Activated naive CD4-positive, alpha-beta T cell treated with anti-CD3 and anti-CD28 coated beads, Interleukin-2, amount 50 U/mL, for 72 hours (primary cell): ENCODE measurements around the gene RC3H1. TPM values are rescaled to one million over a fixed set of nuclear protein-coding genes. Genes with fewer than 3 reads are reported as not detected.
"Not testable (repeated sequence)": the region's sequence is repeated elsewhere in the genome, so short reads cannot be mapped to it uniquely, and the experiment has no call there.

Experiments
- ATAC-seq, 2 donors: fragments of 150-1000 bp; cut with Tn5 transposase; 2 replicates each; pipeline ENCODE4 v1.10.0; 2021; ENCODE audit warnings: mild to moderate bottlenecking in 2 of 2, moderate library complexity in 2 of 2
- DNase-seq, 2 donors: peaks; one replicate each; pipeline ENCODE4 v3.0.0; 2021 to 2022; ENCODE audit warnings: low spot score in 2 of 2
- H3K27ac Mint-ChIP-seq, 2 donors: one replicate each; pipeline ENCODE4 v1.8.0; 2022; ENCODE audit warnings: mild to moderate bottlenecking in 2 of 2, mixed read lengths in 2 of 2
- H3K36me3 Mint-ChIP-seq, 2 donors: one replicate each; pipeline ENCODE4 v1.8.0; 2022; ENCODE audit warnings: mixed read lengths in 2 of 2
- H3K9me3 Mint-ChIP-seq, 2 donors: one replicate each; pipeline ENCODE4 v1.8.0; 2022; ENCODE audit warnings: mixed read lengths in 2 of 2
- total RNA-seq, 2 donors: library from RNA; stranded (reverse); gene quantifications; one replicate each; pipeline ENCODE4 v1.2.3, GENCODE V29; 2022

RC3H1 gene
- total RNA-seq, 2 donors from 2014 or later = 27.4 to 50.1 TPM

DNA sequence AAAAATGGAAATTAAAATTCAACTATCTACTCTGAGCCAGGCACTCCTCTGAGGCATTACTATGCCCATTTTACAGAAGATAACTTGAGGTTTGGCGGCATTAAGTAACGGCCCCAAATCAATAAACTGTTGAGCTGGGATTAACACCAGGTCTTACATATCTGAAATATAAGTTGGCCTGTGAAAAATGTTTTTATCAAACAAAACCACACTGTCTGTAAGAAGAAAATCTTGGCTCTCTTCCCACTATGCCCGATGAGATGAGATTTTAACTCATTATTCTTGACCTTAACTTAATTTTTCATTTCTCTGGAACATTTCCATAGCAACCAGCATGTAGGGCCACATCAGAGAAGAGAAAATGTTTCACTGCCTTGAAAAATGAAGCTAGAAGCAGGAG, 21.8 kb downstream of the RC3H1 start:
- no peak for DNase-seq
- no peak for ATAC-seq
- Mint-ChIP-seq H3K9me3 (no peaks in the 10 kb centered on the region), H3K27ac (no peak overlapping the region), H3K36me3 (no peaks in the 10 kb centered on the region)

DNA sequence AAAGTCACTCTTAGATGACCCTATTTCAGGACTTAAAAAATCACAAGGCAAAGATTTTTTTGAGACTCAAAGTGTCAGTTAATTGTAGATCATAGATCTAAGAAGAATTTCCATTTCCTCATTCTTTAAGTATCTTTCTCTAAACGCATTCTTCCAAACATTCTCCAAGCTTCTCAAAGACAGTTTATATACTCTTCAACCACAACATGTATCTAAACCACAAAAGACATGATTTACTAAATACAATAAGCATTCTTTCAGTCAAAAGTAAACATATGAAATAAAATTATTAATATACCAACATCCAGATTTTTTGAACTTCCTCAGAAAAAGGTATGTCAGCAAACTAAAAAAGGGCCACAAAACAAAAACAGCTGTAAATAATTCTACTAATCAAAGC, 24.4 kb downstream of the RC3H1 start:
- ATAC-seq (no peak), DNase-seq (no peak)
- no peaks in the 10 kb centered on the region for H3K36me3 Mint-ChIP-seq
- no peaks in the 10 kb centered on the region for H3K9me3 Mint-ChIP-seq
- no peak overlapping the region for H3K27ac Mint-ChIP-seq

DNA sequence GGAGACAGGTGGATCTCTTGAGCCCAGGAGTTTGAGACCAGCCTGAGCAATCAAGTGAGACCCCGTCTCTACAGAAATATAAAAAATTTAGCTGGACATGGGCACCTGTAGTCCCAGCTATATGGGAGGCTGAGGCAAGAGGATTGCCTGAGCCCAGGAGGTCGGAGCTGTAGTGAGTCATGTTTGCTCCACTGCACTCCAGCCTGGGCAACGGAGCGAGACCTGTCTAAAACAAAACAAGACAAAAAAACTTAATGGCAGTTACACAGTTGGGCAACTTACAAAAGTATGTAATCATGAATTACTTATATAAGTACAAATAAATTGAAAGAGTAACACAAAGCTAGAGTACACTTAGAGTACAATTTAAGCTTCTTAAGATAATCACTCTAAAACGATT, 25.2 kb downstream of the RC3H1 start:
- Mint-ChIP-seq H3K9me3 (no peaks in the 10 kb centered on the region), H3K27ac (peak overlapping the region in 1 of 2 donors; percentile 55), H3K36me3 (peaks cover 5 to 7% of the 10 kb centered on the region in 2 donors)
- no peak for ATAC-seq
- no peak for DNase-seq

DNA sequence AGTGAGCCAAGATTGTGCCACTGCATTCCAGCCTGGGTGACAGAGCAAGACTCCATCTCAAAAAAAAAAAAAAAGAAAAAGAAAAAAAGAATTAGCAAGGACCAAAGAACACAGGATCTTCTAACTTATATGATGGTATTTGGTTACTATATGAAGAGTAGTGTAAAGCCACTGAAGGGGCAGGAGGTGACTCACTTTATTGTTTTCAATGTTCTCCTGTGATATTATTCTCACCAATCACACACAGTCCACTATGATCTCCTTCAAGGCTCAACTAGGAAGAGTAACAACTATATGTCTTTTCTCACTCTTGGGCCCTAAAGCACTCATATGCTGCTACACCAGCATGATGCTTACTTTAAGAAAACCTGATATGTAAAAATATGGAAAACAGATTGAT, 26.7 kb downstream of the RC3H1 start:
- ATAC-seq (peak; percentile 90 to 92), DNase-seq (no peak)
- Mint-ChIP-seq H3K36me3 (peaks cover 5 to 7% of the 10 kb centered on the region in 2 donors), H3K9me3 (no peaks in the 10 kb centered on the region), H3K27ac (peak overlapping the region; percentile 24 to 61)

DNA sequence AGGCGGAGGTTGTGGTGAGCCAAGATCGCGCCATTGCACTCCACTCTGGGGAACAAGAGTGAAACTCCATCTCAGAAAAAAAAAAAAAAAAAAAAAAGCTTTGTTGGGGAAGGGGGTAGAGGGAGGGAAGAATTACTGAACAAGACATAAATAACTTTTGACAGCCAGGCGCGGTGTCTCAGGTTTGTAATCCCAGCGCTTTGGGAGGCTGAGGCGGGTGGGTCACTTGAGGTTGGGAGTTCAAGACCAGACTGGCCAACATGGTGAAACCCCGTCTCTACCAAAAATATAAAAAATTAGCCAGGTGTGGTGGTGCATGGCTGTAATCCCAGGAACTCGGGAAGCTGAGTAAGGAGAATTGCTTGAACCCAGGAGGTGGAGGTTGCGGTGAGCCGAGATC, 28.2 kb downstream of the RC3H1 start:
- not testable (repeated sequence) for H3K9me3 Mint-ChIP-seq, ATAC-seq, H3K27ac Mint-ChIP-seq, H3K36me3 Mint-ChIP-seq, DNase-seq

DNA sequence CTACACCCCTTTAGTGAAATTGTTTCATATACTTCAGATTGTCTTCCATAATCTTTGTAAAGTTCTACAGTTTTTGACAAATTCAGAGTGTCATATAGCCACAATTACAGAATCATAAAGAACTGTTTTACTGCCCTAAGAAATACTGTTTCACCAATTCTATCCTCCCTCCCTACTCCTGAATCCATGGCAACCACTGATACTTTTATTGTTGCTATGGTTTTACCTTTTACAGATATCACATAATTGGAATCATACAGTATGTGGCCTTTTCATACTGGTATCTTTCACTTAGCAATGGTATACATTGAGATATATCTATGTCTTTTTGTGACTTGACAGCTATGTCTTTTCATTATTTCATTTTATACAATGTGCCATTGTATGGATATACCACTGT, 34.1 kb downstream of the RC3H1 start:
- Mint-ChIP-seq H3K27ac (no peak overlapping the region), H3K9me3 (no peaks in the 10 kb centered on the region), H3K36me3 (peaks cover 5 to 11% of the 10 kb centered on the region in 2 donors)
- ATAC-seq (no peak), DNase-seq (no peak)

DNA sequence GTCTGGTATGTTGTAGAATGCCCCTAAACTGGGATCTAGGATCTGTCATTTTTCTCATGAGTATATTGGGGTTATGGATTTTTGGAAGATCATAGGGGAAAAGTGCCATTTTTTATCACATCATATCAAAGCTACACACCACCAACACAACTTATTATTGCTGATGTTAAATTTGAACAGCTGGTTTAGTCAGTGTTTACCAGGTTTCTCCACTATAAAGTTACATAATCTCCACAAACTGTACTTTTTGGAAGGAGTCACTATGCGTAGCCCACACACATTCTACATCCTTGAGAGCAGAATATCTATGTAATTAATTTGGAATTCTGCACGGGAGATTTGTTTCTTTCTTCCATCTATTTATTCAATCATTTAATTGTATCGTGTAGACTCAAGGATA, 35.2 kb downstream of the RC3H1 start:
- peaks cover 0 to 5% of the 10 kb centered on the region in 2 donors for H3K36me3 Mint-ChIP-seq
- no peaks in the 10 kb centered on the region for H3K9me3 Mint-ChIP-seq
- H3K27ac Mint-ChIP-seq = peak overlapping the region in 1 of 2 donors; percentile 34

DNA sequence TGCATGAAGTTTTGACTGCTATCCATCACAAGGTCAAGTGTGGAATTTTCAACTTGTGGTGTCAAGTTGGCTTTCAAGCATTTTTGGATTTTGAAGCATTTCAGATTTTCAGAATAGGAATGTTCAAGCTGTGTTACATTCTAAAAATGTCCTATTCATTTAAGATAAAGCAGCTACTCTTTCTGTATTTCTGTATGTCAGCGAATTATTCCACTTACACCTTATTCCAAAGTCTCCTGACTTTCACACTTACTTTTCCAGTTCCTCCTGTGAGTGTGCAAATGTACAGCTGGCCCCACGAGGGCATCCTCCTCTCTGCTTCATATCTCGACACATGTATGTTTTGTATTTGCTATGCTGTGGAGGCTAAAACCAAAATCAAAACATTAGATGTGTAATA, 51.9 kb downstream of the RC3H1 start:
- Mint-ChIP-seq H3K9me3 (no peaks in the 10 kb centered on the region), H3K36me3 (peaks cover 0 to 5% of the 10 kb centered on the region in 2 donors), H3K27ac (peak overlapping the region in 1 of 2 donors; percentile 45)
- ATAC-seq = no peak
- DNase-seq = no peak

More for the DNA sequence above, 35.2 kb downstream of the RC3H1 start:
- DNase-seq (no peak), ATAC-seq (no peak)

DNA sequence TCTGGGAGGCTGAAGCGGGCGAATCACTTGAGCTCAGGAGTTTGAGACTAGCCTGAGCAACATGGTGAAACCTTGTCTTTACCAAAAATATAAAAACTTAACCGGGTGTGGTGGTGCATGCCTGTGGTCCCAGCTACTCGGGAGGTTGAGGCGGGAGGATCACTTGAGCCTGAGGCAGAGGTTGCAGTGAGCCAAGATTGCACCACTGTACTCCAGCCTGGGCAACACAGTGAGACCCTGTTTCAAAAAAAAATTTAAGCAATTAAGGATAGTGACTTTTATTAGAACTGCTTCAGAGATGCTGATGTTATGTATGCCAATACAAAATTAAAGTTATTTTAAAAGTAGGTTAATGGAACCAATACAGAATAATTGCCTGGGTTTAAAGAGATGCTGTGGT, 56.3 kb downstream of the RC3H1 start:
- peaks cover 7 to 15% of the 10 kb centered on the region in 2 donors for H3K36me3 Mint-ChIP-seq
- not testable (repeated sequence) for ATAC-seq, DNase-seq, H3K27ac Mint-ChIP-seq, H3K9me3 Mint-ChIP-seq

DNA sequence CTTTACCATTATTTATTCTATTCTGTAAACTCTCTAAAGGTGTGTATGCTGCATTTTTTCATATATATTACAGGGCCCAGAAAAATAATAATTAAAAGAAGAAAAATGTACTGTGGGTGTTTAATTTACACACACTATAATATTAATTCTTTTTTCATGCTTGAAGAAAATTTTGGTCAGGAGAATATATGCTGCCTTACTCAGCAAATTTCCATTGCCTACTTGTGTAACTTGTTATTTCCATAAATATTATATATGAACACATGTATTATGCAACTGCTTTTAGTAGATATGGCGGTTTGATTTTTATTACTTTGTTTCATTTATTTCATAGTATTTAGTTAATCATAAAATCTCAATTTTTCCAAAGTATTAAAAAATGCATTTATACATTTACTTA, 58.7 kb downstream of the RC3H1 start:
- DNase-seq (no peak), ATAC-seq (no peak)
- no peak overlapping the region for H3K27ac Mint-ChIP-seq
- H3K9me3 Mint-ChIP-seq = no peaks in the 10 kb centered on the region
- peaks cover 13 to 21% of the 10 kb centered on the region in 2 donors for H3K36me3 Mint-ChIP-seq

DNA sequence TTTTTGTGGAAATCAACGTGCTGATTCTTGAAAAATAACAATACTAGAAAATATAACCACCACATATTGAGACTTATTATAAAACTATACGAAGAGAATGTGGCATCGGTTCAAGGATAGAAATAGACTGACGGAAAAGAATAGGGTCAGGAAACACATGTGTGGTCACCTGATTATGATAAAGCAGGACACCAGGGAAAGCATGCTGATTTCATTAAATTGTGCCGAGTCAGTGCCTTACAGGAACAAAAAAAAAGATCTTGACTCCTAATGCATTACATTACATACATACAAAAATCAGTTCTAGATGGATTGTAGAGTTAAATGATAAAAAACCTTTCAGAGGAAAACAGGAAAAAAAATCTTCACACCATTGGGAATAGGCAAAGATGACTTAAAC, 61.5 kb downstream of the RC3H1 start:
- ATAC-seq = no peak
- H3K9me3 Mint-ChIP-seq = no peaks in the 10 kb centered on the region
- H3K27ac Mint-ChIP-seq = no peak overlapping the region
- DNase-seq = no peak
- H3K36me3 Mint-ChIP-seq = peaks cover 13 to 21% of the 10 kb centered on the region in 2 donors

DNA sequence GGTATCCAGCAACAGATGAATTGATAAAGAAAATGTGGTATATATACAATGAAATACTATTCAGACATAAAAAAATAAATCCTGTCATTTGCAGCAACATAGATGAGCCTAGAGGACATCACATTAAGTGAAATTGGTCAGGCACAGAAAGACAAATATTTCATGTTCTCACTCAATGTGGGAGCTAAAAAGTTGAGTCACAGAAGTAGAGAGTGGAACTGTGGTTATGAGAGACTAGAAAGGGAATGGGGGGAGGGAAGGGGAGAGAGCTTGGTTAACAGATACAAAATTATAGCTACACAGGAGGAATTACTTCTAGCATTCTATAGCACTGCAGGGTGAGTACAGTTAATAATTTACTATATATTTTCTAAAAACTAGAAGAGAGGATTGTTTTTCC, 68.0 kb downstream of the RC3H1 start:
- no peaks in the 10 kb centered on the region for H3K9me3 Mint-ChIP-seq
- ATAC-seq = peak; percentile 68 to 85
- no peak overlapping the region for H3K27ac Mint-ChIP-seq

DNA sequence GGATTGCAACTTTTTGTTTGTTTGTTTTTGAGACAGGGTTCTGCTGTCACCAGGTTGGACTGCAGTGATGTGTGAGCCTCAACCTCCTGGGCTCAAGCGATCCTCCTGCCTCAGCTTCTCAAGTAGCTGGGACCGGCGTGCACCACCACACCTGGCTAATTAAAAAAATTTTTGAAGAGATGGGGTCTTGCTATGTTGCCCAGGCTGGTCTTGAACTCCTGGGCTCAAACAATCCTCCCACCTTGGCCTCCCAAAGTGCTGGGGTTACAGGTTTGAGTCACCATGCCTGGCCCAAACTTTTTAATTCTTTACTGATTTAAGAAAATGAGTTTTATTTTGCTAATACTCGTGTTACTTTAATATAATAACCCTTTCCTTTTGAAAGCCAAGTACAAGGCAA, 73.6 kb downstream of the RC3H1 start:
- H3K27ac Mint-ChIP-seq = no peak overlapping the region
- H3K9me3 Mint-ChIP-seq = no peaks in the 10 kb centered on the region
- peaks cover 0 to under 1% of the 10 kb centered on the region in 2 donors for H3K36me3 Mint-ChIP-seq
- no peak for DNase-seq
- ATAC-seq = no peak

More for the DNA sequence above, 68.0 kb downstream of the RC3H1 start:
- peaks cover 0 to 6% of the 10 kb centered on the region in 2 donors for H3K36me3 Mint-ChIP-seq
- DNase-seq = no peak

DNA sequence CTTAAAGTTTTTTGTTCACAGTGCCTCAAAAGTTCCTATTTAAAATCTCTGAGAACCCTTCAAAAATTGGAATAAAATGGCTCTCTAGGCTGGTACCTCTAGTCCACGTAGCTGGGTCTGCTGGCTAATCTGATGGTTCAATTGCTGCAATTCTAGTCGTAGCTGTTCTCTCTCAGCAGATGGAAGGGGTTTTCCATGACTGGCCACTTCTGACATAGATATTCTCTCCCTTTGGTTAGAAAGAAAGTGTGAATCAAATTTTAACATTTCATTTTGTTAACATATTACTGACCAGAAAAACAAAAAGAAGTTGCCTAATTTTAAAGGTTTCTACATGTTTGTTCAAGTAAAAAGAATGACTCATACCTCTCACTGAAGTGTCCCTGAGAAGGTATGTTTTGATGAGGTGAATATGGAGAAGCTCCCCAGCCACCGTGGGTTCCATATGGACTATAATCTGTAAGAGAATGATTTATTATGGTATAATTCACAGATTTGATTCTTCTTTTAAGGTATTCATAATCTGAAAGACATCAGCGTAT, 75.7 kb downstream of the RC3H1 start:
- ATAC-seq = peak in 1 of 2 donors; percentile 51

DNA sequence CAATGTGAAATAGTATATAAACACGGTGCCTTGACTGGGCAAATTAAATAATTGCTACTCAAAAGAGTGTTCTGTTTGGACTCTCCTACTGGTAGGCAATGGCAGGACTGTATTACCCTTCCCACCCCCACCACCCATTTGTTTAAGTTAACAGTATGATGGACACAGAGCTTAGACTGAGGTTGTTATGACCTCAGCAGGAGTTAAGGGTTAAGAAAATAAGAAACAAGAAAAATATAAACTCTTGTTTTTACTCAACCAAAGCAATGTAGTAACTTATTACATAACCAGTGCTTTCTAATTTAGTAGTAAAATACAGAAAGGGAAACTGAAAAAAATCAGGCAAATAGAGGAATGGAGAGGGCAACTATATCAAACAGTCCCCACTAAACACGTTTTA, 85.1 kb downstream of the RC3H1 start:
- peak in 1 of 2 donors; percentile 68 for ATAC-seq
- Mint-ChIP-seq H3K9me3 (no peaks in the 10 kb centered on the region), H3K36me3 (peaks cover 0 to 12% of the 10 kb centered on the region in 2 donors), H3K27ac (no peak overlapping the region)
- no peak for DNase-seq

More for the DNA sequence above, 75.7 kb downstream of the RC3H1 start:
- H3K27ac Mint-ChIP-seq = no peak overlapping the region
- no peaks in the 10 kb centered on the region for H3K9me3 Mint-ChIP-seq
- H3K36me3 Mint-ChIP-seq = peaks cover under 1 to 4% of the 10 kb centered on the region in 2 donors
- no peak for DNase-seq

DNA sequence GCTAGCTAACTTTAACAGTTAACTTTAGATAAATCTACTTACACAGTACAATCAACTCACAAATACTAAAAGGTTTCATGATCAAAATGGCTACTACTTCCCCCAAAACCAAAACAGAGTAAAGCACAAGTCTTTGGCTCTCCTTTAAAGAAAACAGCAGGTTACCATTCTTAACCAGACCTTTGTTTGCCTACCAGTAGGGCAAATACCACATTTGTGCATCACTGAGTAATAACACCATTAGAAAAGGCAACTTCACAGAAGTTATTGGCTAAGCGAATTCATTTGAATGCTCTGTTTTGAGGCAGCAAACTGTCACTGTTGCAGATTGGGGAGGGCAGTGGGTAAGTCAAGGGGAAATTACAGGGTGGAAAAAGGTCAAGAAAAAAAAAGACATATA, 87.7 kb downstream of the RC3H1 start:
- no peak for DNase-seq
- peak in 1 of 2 donors; percentile 61 for ATAC-seq
- peak overlapping the region in 1 of 2 donors; percentile 2 for H3K27ac Mint-ChIP-seq
- H3K36me3 Mint-ChIP-seq = peaks cover 0 to 6% of the 10 kb centered on the region in 2 donors
- H3K9me3 Mint-ChIP-seq = no peaks in the 10 kb centered on the region

DNA sequence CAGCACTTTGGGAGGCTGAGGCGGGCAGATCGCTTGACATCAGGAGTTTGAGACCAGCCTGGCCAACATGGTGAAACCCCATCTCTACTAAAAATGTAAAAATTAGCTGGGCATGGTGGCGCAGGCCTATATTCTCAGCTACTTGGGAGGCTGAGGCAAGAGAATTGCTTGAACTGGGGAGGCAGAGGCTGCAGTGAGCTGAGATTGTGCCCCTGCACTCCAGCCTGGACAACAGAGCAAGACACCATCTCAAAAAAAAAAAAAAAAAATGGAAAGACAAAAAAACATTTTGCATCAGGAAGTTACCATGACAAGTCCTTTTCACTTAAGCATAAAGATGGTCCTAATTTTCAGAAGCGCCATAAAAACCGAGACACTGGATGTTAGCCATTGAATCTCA, 91.6 kb downstream of the RC3H1 start:
- ATAC-seq, H3K36me3 Mint-ChIP-seq, DNase-seq, H3K27ac Mint-ChIP-seq, H3K9me3 Mint-ChIP-seq: not testable (repeated sequence)
